T-cell (primary cell): ENCODE data around the gene OR5W2. TPM values are rescaled to one million over a fixed set of nuclear protein-coding genes. Genes with fewer than 3 reads are reported as not detected.
"Not testable (repeated sequence)": the region's sequence is repeated elsewhere in the genome, so short reads cannot be mapped to it uniquely, and the experiment has no call there.

Experiments used
- ATAC-seq, 4 experiments: fragments of 200-7000 bp in 3 of 4; fragments of 150-1000 bp in 1 of 4; cut with Tn5 transposase; replicated peaks in 1 of 4; 1 replicate in 3 of 4; 2 replicates in 1 of 4; pipeline ENCODE4 v1.10.0; 2021; ENCODE audit warnings: moderate library complexity in 3 of 4, mild to moderate bottlenecking in 2 of 4, moderate number of reproducible peaks in 1 of 4
- CTCF ChIA-PET, 2 donors: fragments of 300-600 bp; sonication (Branson Sonifier 250); formaldehyde crosslinking; loops; one replicate each; lab custom pipeline; 2022; ENCODE audit warnings: antibody characterized with exemption in 2 of 2; lab: Charles Lee
- POLR2A ChIA-PET, 2 donors: fragments of 300-600 bp; sonication (Branson Sonifier 250); formaldehyde crosslinking; loops; one replicate each; lab custom pipeline; 2022; ENCODE audit warnings: antibody characterized with exemption in 2 of 2; lab: Charles Lee
- DNase-seq, 35 experiments: peaks; one replicate each; pipeline versions ENCODE4 v3.0.0 to v3.0.0-alpha.2; 2013 to 2023
- H3K27ac ChIP-seq: one replicate; pipeline ENCODE4 v1.5.1; 2013; ENCODE audit warnings: low read length
- H3K27me3 ChIP-seq, 2 experiments: replicated peaks in 1 of 2; 1 replicate in 1 of 2; 2 replicates in 1 of 2; pipeline versions ENCODE4 v1.6.1 to v1.7.0; 2013; ENCODE audit warnings: low read length in 1 of 2, mixed read lengths in 1 of 2; ENCODE audit not compliant: control insufficient read depth in 2 of 2, insufficient read depth in 2 of 2; ENCODE audit errors: extremely low read depth in 1 of 2
- H3K36me3 ChIP-seq, 2 donors: 1 replicate in 1 of 2; 2 replicates in 1 of 2; pipeline versions ENCODE4 v1.6.1 to v1.7.0; 2013; ENCODE audit warnings: low read length in 1 of 2; ENCODE audit not compliant: control insufficient read depth in 2 of 2, insufficient read depth in 1 of 2; ENCODE audit errors: extremely low read depth in 1 of 2
- H3K4me1 ChIP-seq, 2 experiments: 1 replicate in 1 of 2; 2 replicates in 1 of 2; pipeline versions ENCODE4 v1.6.1 to v1.7.0; 2013; ENCODE audit warnings: low read length in 2 of 2, mixed read lengths in 1 of 2; ENCODE audit not compliant: insufficient read depth in 2 of 2, control insufficient read depth in 1 of 2; ENCODE audit errors: extremely low read depth in 1 of 2
- H3K4me3 ChIP-seq, 2 donors: 1 replicate in 1 of 2; 2 replicates in 1 of 2; pipeline versions ENCODE4 v1.5.1 to v1.7.0; 2013; ENCODE audit warnings: mild to moderate bottlenecking in 2 of 2, low read length in 1 of 2, moderate library complexity in 1 of 2; ENCODE audit not compliant: control insufficient read depth in 1 of 2; ENCODE audit errors: extremely low read depth in 1 of 2
- H3K9me3 ChIP-seq: 2 replicates; pipeline ENCODE4 v1.7.0; 2013
- H3K27ac Mint-ChIP-seq, 2 donors: one replicate each; pipeline ENCODE4 v1.8.0; 2020 to 2021; ENCODE audit warnings: mild to moderate bottlenecking in 2 of 2, mixed read lengths in 2 of 2
- H3K27me3 Mint-ChIP-seq, 2 donors: one replicate each; pipeline ENCODE4 v1.8.0; 2021 to 2022; ENCODE audit warnings: mixed read lengths in 2 of 2
- H3K36me3 Mint-ChIP-seq: one replicate; pipeline ENCODE4 v1.8.0; 2021; ENCODE audit warnings: mixed read lengths
- H3K4me1 Mint-ChIP-seq, 3 donors: one replicate each; pipeline ENCODE4 v1.8.0; 2020 to 2022; ENCODE audit warnings: mixed read lengths in 3 of 3, mild to moderate bottlenecking in 1 of 3
- H3K4me3 Mint-ChIP-seq, 3 donors: one replicate each; pipeline ENCODE4 v1.8.0; 2020 to 2022; ENCODE audit warnings: mild to moderate bottlenecking in 3 of 3, mixed read lengths in 3 of 3, moderate library complexity in 3 of 3
- H3K9me3 Mint-ChIP-seq, 3 donors: one replicate each; pipeline ENCODE4 v1.8.0; 2020 to 2022; ENCODE audit warnings: mixed read lengths in 3 of 3
- WGBS: methylation state at CpG from one replicate; pipeline ENCODE4 v1.1.5; 2013; ENCODE audit warnings: missing lambda C conversion rate; ENCODE audit not compliant: insufficient coverage; 5-methylcytosine and 5-hydroxymethylcytosine counted together
- total RNA-seq, 35 experiments: library from RNA in 6 of 35; stranded (reverse) in 6 of 35; fragments of 120-200 nt in 1 of 35; gene quantifications; one replicate each; pipeline versions ENCODE4 v1.2.1 to v1.2.4 and lab custom pipeline; 2013 to 2026

OR5W2 gene
- total RNA-seq, 5 donors from 2014 or later (not counting 1 experiment from before 2014, with no cell fraction given), result not detected

DNA sequence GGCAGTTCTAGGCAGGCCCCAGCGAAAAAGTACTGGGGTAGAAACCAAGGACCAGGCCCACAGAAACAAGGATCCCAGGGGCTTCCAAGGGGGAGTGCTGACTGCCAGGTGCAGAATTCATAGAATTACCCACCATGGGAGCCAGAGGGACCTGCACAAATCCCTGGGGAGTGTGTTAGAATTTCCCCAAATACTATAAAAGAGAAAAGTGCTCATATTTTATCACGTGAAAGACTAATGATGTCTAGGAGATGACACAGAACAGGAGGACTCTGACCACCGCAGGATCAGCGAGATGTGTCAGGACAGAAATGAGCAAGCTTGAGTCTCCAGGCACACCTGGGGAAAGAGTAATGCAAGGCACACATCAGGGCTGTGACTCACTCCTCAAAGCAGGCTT, 47.0 kb downstream of the OR5W2 start:
- POLR2A ChIA-PET, H3K27ac Mint-ChIP-seq, H3K9me3 ChIP-seq, H3K4me1 ChIP-seq, H3K4me3 Mint-ChIP-seq, H3K4me1 Mint-ChIP-seq, H3K27ac ChIP-seq, H3K36me3 ChIP-seq, H3K36me3 Mint-ChIP-seq, CTCF ChIA-PET, ATAC-seq, H3K27me3 Mint-ChIP-seq, H3K27me3 ChIP-seq, H3K4me3 ChIP-seq, DNase-seq: not testable (repeated sequence)
- 71% methylated on average over 1 of the region's 4 CpGs for WGBS
- H3K9me3 Mint-ChIP-seq, result peaks cover 10 to 19% (median 10%) of the 10 kb centered on the region in 3 donors

Other genes with a start within 250 kb of the OR5W2 start
- gene OR5D13, start 141.1 kb downstream of the OR5W2 start, total RNA-seq, result not detected
- not detected for gene OR5D14, start 119.0 kb downstream of the OR5W2 start, total RNA-seq
- not detected for gene OR5L1, start 103.2 kb downstream of the OR5W2 start, total RNA-seq
- not detected for gene OR5D18, start 95.0 kb downstream of the OR5W2 start, total RNA-seq
- gene OR5L2, start 87.4 kb downstream of the OR5W2 start, total RNA-seq, result not detected
- not detected for gene OR5D16, start 75.8 kb downstream of the OR5W2 start, total RNA-seq
- not detected for gene TRIM51, start 31.3 kb downstream of the OR5W2 start, total RNA-seq
- gene OR5I1, start 21.8 kb upstream of the OR5W2 start, total RNA-seq, result not detected
- not detected for gene OR10AG1, start 55.4 kb upstream of the OR5W2 start, total RNA-seq
- not detected for gene OR5F1, start 80.0 kb upstream of the OR5W2 start, total RNA-seq
- gene OR5AS1, start 113.1 kb upstream of the OR5W2 start, total RNA-seq, result not detected
- gene OR8I2, start 178.7 kb upstream of the OR5W2 start, total RNA-seq, result not detected
- gene OR8H2, start 189.1 kb upstream of the OR5W2 start, total RNA-seq, result not detected
- gene OR8H3, start 207.8 kb upstream of the OR5W2 start, total RNA-seq, result not detected
- not detected for gene OR8J3, start 225.6 kb upstream of the OR5W2 start, total RNA-seq
- not detected for gene OR8K5, start 245.7 kb upstream of the OR5W2 start, total RNA-seq